ENCODE data around the gene ZNF777.

ZNF777 gene

GRCh38 chr7:149433124-149433523 is 27.7 kb downstream of the ZNF777 start:
- Histone ChIP-seq H3K27me3 (ENCODE audit: insufficient read depth, low read length) (no peaks in the 10 kb centered on the region), H4K12ac (ENCODE audit: low read depth, low read length) (no peak overlapping the region), H2AFZ (ENCODE audit: insufficient read depth, low read length, poor library complexity) (no peak overlapping the region), H3K79me1 (ENCODE audit: low read length) (no peaks in the 10 kb centered on the region), H3K23ac (ENCODE audit: low read length) (no peak overlapping the region), H3K79me2 (ENCODE audit: control insufficient read depth, insufficient read depth, low read length, poor library complexity) (no peaks in the 10 kb centered on the region), H3K18ac (ENCODE audit: low read length) (no peak overlapping the region), H3K4me2 (ENCODE audit: low read length) (no peak overlapping the region), H3K36me3 (ENCODE audit: control insufficient read depth in 1 of 2, insufficient read depth in 2 of 2, low read length in 2 of 2) (peaks cover 25 to 37% of the 10 kb centered on the region in 2 experiments), H4K8ac (ENCODE audit: low read depth, low read length) (no peak overlapping the region), H2BK12ac (ENCODE audit: low read length) (no peak overlapping the region), H2BK120ac (ENCODE audit: insufficient read depth, low read length, poor library complexity) (no peak overlapping the region), H3K4me1 (ENCODE audit: control insufficient read depth in 1 of 2, insufficient read depth in 2 of 2, low read length in 2 of 2) (no peaks in the 10 kb centered on the region), H2BK5ac (ENCODE audit: low read depth, low read length, poor library complexity) (no peak overlapping the region), H3K14ac (ENCODE audit: low read length) (no peak overlapping the region), H2AK5ac (ENCODE audit: low read length) (no peak overlapping the region), H3K4me3 (ENCODE audit: low read depth, low read length) (no peak overlapping the region), H4K91ac (ENCODE audit: low read depth, low read length) (no peak overlapping the region), H3K4ac (ENCODE audit: low read depth, low read length) (no peak overlapping the region), H3K27ac (ENCODE audit: low read depth, low read length) (no peak overlapping the region), H3K9ac (ENCODE audit: low read length) (no peak overlapping the region), H3K9me3 (ENCODE audit: insufficient read depth, low read depth, low read length) (peaks cover 1% of the 10 kb centered on the region)
- no CpG with 5 or more reads among the region's 8 CpGs for WGBS (ENCODE audit: extremely low coverage, insufficient coverage, insufficient read length)
- DNase-seq = no peak

- H4K12ac ChIP-seq (ENCODE audit: low read depth, low read length) = no peak overlapping the region
- H4K91ac ChIP-seq (ENCODE audit: low read depth, low read length) = no peak overlapping the region
- no peak overlapping the region for H4K8ac ChIP-seq (ENCODE audit: low read depth, low read length)
- H3K4ac ChIP-seq (ENCODE audit: low read depth, low read length) = no peak overlapping the region
- peaks cover 25 to 36% of the 10 kb centered on the region in 2 experiments for H3K36me3 ChIP-seq (ENCODE audit: control insufficient read depth in 1 of 2, insufficient read depth in 2 of 2, low read length in 2 of 2)
- no peak overlapping the region for H3K4me2 ChIP-seq (ENCODE audit: low read length)
- no peak overlapping the region for H2BK12ac ChIP-seq (ENCODE audit: low read length)
- H3K79me1 ChIP-seq (ENCODE audit: low read length) = no peaks in the 10 kb centered on the region
- no peaks in the 10 kb centered on the region for H3K4me1 ChIP-seq (ENCODE audit: control insufficient read depth in 1 of 2, insufficient read depth in 2 of 2, low read length in 2 of 2)
- H3K18ac ChIP-seq (ENCODE audit: low read length) = no peak overlapping the region
- H2AK5ac ChIP-seq (ENCODE audit: low read length) = no peak overlapping the region
- no peak for DNase-seq
- no peak overlapping the region for H3K14ac ChIP-seq (ENCODE audit: low read length)
- H2BK5ac ChIP-seq (ENCODE audit: low read depth, low read length, poor library complexity) = no peak overlapping the region
- H3K4me3 ChIP-seq (ENCODE audit: low read depth, low read length) = no peak overlapping the region
- no peak overlapping the region for H3K23ac ChIP-seq (ENCODE audit: low read length)
- no peak overlapping the region for H2AFZ ChIP-seq (ENCODE audit: insufficient read depth, low read length, poor library complexity)
- peaks cover 1% of the 10 kb centered on the region for H3K9me3 ChIP-seq (ENCODE audit: insufficient read depth, low read depth, low read length)
- no peak overlapping the region for H2BK120ac ChIP-seq (ENCODE audit: insufficient read depth, low read length, poor library complexity)
- no peak overlapping the region for H3K27ac ChIP-seq (ENCODE audit: low read depth, low read length)
- no CpG with 5 or more reads among the region's 53 CpGs for WGBS (ENCODE audit: extremely low coverage, insufficient coverage, insufficient read length)
- H3K79me2 ChIP-seq (ENCODE audit: control insufficient read depth, insufficient read depth, low read length, poor library complexity) = no peaks in the 10 kb centered on the region
- no peak overlapping the region for H3K9ac ChIP-seq (ENCODE audit: low read length)
- no peaks in the 10 kb centered on the region for H3K27me3 ChIP-seq (ENCODE audit: insufficient read depth, low read length)
Observed at GRCh38 chr7:149432121-149432691, 28.7 kb downstream of the ZNF777 start.

GRCh38 chr7:149431486-149432120 is 29.3 kb downstream of the ZNF777 start:
- H4K91ac ChIP-seq (ENCODE audit: low read depth, low read length) = no peak overlapping the region
- H3K4me2 ChIP-seq (ENCODE audit: low read length) = no peak overlapping the region
- no peak overlapping the region for H2BK120ac ChIP-seq (ENCODE audit: insufficient read depth, low read length, poor library complexity)
- H3K4ac ChIP-seq (ENCODE audit: low read depth, low read length) = no peak overlapping the region
- no peak overlapping the region for H3K23ac ChIP-seq (ENCODE audit: low read length)
- no peak overlapping the region for H2BK5ac ChIP-seq (ENCODE audit: low read depth, low read length, poor library complexity)
- H3K9me3 ChIP-seq (ENCODE audit: insufficient read depth, low read depth, low read length) = peaks cover 1% of the 10 kb centered on the region
- no peaks in the 10 kb centered on the region for H3K4me1 ChIP-seq (ENCODE audit: control insufficient read depth in 1 of 2, insufficient read depth in 2 of 2, low read length in 2 of 2)
- no peaks in the 10 kb centered on the region for H3K79me1 ChIP-seq (ENCODE audit: low read length)
- H2AK5ac ChIP-seq (ENCODE audit: low read length) = no peak overlapping the region
- H3K14ac ChIP-seq (ENCODE audit: low read length) = no peak overlapping the region
- H4K12ac ChIP-seq (ENCODE audit: low read depth, low read length) = no peak overlapping the region
- no peaks in the 10 kb centered on the region for H3K79me2 ChIP-seq (ENCODE audit: control insufficient read depth, insufficient read depth, low read length, poor library complexity)
- no peak overlapping the region for H4K8ac ChIP-seq (ENCODE audit: low read depth, low read length)
- peaks cover 22 to 34% of the 10 kb centered on the region in 2 experiments for H3K36me3 ChIP-seq (ENCODE audit: control insufficient read depth in 1 of 2, insufficient read depth in 2 of 2, low read length in 2 of 2)
- no peak overlapping the region for H3K27ac ChIP-seq (ENCODE audit: low read depth, low read length)
- no peak overlapping the region for H3K4me3 ChIP-seq (ENCODE audit: low read depth, low read length)
- H2BK12ac ChIP-seq (ENCODE audit: low read length) = no peak overlapping the region
- no peak overlapping the region for H2AFZ ChIP-seq (ENCODE audit: insufficient read depth, low read length, poor library complexity)
- H3K27me3 ChIP-seq (ENCODE audit: insufficient read depth, low read length) = no peaks in the 10 kb centered on the region
- H3K9ac ChIP-seq (ENCODE audit: low read length) = no peak overlapping the region
- no peak overlapping the region for H3K18ac ChIP-seq (ENCODE audit: low read length)
- no peak for DNase-seq
- no CpG with 5 or more reads among the region's 66 CpGs for WGBS (ENCODE audit: extremely low coverage, insufficient coverage, insufficient read length)

GRCh38 chr7:149430192-149430591 is 30.7 kb downstream of the ZNF777 start:
- H3K23ac ChIP-seq (ENCODE audit: low read length) = no peak overlapping the region
- no peak overlapping the region for H3K9ac ChIP-seq (ENCODE audit: low read length)
- peaks cover 1% of the 10 kb centered on the region for H3K9me3 ChIP-seq (ENCODE audit: insufficient read depth, low read depth, low read length)
- no peak overlapping the region for H3K14ac ChIP-seq (ENCODE audit: low read length)
- H2BK12ac ChIP-seq (ENCODE audit: low read length) = no peak overlapping the region
- H2AK5ac ChIP-seq (ENCODE audit: low read length) = no peak overlapping the region
- no peaks in the 10 kb centered on the region for H3K79me1 ChIP-seq (ENCODE audit: low read length)
- H3K27ac ChIP-seq (ENCODE audit: low read depth, low read length) = no peak overlapping the region
- WGBS (ENCODE audit: extremely low coverage, insufficient coverage, insufficient read length) = no CpG with 5 or more reads among the region's 4 CpGs
- no peak overlapping the region for H3K4me3 ChIP-seq (ENCODE audit: low read depth, low read length)
- DNase-seq = no peak
- no peak overlapping the region for H2BK120ac ChIP-seq (ENCODE audit: insufficient read depth, low read length, poor library complexity)
- no peak overlapping the region for H4K8ac ChIP-seq (ENCODE audit: low read depth, low read length)
- H4K12ac ChIP-seq (ENCODE audit: low read depth, low read length) = no peak overlapping the region
- H3K27me3 ChIP-seq (ENCODE audit: insufficient read depth, low read length) = no peaks in the 10 kb centered on the region
- no peaks in the 10 kb centered on the region for H3K4me1 ChIP-seq (ENCODE audit: control insufficient read depth in 1 of 2, insufficient read depth in 2 of 2, low read length in 2 of 2)
- H2AFZ ChIP-seq (ENCODE audit: insufficient read depth, low read length, poor library complexity) = no peak overlapping the region
- H3K79me2 ChIP-seq (ENCODE audit: control insufficient read depth, insufficient read depth, low read length, poor library complexity) = no peaks in the 10 kb centered on the region
- H3K4me2 ChIP-seq (ENCODE audit: low read length) = no peak overlapping the region
- peaks cover 17 to 26% of the 10 kb centered on the region in 2 experiments for H3K36me3 ChIP-seq (ENCODE audit: control insufficient read depth in 1 of 2, insufficient read depth in 2 of 2, low read length in 2 of 2)
- H4K91ac ChIP-seq (ENCODE audit: low read depth, low read length) = no peak overlapping the region
- H2BK5ac ChIP-seq (ENCODE audit: low read depth, low read length, poor library complexity) = no peak overlapping the region
- no peak overlapping the region for H3K18ac ChIP-seq (ENCODE audit: low read length)
- no peak overlapping the region for H3K4ac ChIP-seq (ENCODE audit: low read depth, low read length)
